ENCODE results near the gene ODAD3. TPM values are rescaled to one million over a fixed set of nuclear protein-coding genes. Genes with fewer than 3 reads are reported as not detected.

Gene ODAD3
- total and polyA plus RNA-seq, 2 of the 13 experiments (the other 11 are each of a cell fraction or from before 2014, with no cell fraction given): 0.04 to 0.08 TPM

- TF ChIP-seq ZNF883 (CRISPR knock-in tag; IDR thresholded peaks at IDR 0.05; ENCODE audit: not compliant biosample characterization) (peak; percentile 69), MBNL3 (CRISPR knock-in tag; conservative IDR thresholded peaks at IDR 0.05) (no peak), FOXO4 (CRISPR knock-in tag; conservative IDR thresholded peaks at IDR 0.05) (no peak), POGK (CRISPR knock-in tag; conservative IDR thresholded peaks at IDR 0.05) (0 out of 2 replicates have a peak, but pooled peaks have one; percentile 40), ZSCAN29 (CRISPR knock-in tag; conservative IDR thresholded peaks at IDR 0.05) (no peak), CENPX (CRISPR knock-in tag; IDR thresholded peaks at IDR 0.05) (no peak), PRPF4 (IDR thresholded peaks at IDR 0.05; ENCODE audit: low read depth, low read length, poor library complexity, severe bottlenecking) (no peak), SP5 (CRISPR knock-in tag; IDR thresholded peaks at IDR 0.05; ENCODE audit: borderline replicate concordance, low read depth) (no peak), ZNF503 (CRISPR knock-in tag; IDR thresholded peaks at IDR 0.05) (no peak), NR1H2 (CRISPR knock-in tag; IDR thresholded peaks at IDR 0.05; ENCODE audit: borderline replicate concordance, low read depth) (no peak), HMGXB4 (CRISPR knock-in tag; IDR thresholded peaks at IDR 0.05; ENCODE audit: borderline replicate concordance in 1 of 2, low read depth in 1 of 2) (peak; percentile 59 to 68; a peak in 1 of 4 replicates), ZNF33B (CRISPR knock-in tag; IDR thresholded peaks at IDR 0.05) (no peak)
- TF ChIP-seq, protein P1, sequence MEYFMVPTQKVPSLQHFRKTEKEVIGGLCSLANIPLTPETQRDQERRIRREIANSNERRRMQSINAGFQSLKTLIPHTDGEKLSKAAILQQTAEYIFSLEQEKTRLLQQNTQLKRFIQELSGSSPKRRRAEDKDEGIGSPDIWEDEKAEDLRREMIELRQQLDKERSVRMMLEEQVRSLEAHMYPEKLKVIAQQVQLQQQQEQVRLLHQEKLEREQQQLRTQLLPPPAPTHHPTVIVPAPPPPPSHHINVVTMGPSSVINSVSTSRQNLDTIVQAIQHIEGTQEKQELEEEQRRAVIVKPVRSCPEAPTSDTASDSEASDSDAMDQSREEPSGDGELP (IDR thresholded peaks at IDR 0.05; ENCODE audit: borderline replicate concordance, low read depth): no peak
- TF ChIP-seq, protein P2, sequence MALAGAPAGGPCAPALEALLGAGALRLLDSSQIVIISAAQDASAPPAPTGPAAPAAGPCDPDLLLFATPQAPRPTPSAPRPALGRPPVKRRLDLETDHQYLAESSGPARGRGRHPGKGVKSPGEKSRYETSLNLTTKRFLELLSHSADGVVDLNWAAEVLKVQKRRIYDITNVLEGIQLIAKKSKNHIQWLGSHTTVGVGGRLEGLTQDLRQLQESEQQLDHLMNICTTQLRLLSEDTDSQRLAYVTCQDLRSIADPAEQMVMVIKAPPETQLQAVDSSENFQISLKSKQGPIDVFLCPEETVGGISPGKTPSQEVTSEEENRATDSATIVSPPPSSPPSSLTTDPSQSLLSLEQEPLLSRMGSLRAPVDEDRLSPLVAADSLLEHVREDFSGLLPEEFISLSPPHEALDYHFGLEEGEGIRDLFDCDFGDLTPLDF (CRISPR knock-in tag; IDR thresholded peaks at IDR 0.05): no peak
- TF ChIP-seq, protein P3, sequence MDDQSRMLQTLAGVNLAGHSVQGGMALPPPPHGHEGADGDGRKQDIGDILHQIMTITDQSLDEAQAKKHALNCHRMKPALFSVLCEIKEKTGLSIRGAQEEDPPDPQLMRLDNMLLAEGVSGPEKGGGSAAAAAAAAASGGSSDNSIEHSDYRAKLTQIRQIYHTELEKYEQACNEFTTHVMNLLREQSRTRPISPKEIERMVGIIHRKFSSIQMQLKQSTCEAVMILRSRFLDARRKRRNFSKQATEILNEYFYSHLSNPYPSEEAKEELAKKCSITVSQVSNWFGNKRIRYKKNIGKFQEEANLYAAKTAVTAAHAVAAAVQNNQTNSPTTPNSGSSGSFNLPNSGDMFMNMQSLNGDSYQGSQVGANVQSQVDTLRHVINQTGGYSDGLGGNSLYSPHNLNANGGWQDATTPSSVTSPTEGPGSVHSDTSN (CRISPR knock-in tag; IDR thresholded peaks at IDR 0.05; ENCODE audit: borderline replicate concordance): no peak
Observed at GRCh38 chr19:11378319-11379189, 56.4 kb downstream of the ODAD3 start (continued).
